Measurements from ENCODE around the gene GIMD1.
"Not testable (repeated sequence)": the region's sequence is repeated elsewhere in the genome, so short reads cannot be mapped to it uniquely, and the experiment has no call there.

GIMD1 gene

GRCh38 chr4:106368678-106369077 is at the start of gene GIMD1:
Gene GIMD1, minus strand, starts transcription at chr4:106368778. Its CDS starts 1,343 bp downstream, at chr4:106367435.
- in situ Hi-C loops (cut with MboI; ENCODE audit: low sequenced_read_pairs) = no loop called here

GRCh38 chr4:106414366-106414765 is 45.8 kb upstream of the GIMD1 start:
- in situ Hi-C loops (cut with MboI; ENCODE audit: low sequenced_read_pairs) = no loop called here

- in situ Hi-C loops (cut with MboI; ENCODE audit: low sequenced_read_pairs) = no loop called here
These were observed 41.6 kb upstream of the GIMD1 start for GRCh38 chr4:106409901-106410889.

- in situ Hi-C loops (cut with MboI; ENCODE audit: low sequenced_read_pairs) = not testable (repeated sequence)
These were observed 39.4 kb upstream of the GIMD1 start for GRCh38 chr4:106408004-106408403.

- in situ Hi-C loops (cut with MboI; ENCODE audit: low sequenced_read_pairs) = no loop called here
These were observed 32.6 kb upstream of the GIMD1 start for GRCh38 chr4:106401157-106401556.

- in situ Hi-C loops (cut with MboI; ENCODE audit: low sequenced_read_pairs) = not testable (repeated sequence)
These were observed 30.3 kb upstream of the GIMD1 start for GRCh38 chr4:106398898-106399297.

GRCh38 chr4:106395582-106395981 is 27.0 kb upstream of the GIMD1 start:
- in situ Hi-C loops (cut with MboI; ENCODE audit: low sequenced_read_pairs) = no loop called here

- in situ Hi-C loops (cut with MboI; ENCODE audit: low sequenced_read_pairs) = no loop called here
These were observed 17.3 kb upstream of the GIMD1 start for GRCh38 chr4:106385853-106386393.

- in situ Hi-C loops (cut with MboI; ENCODE audit: low sequenced_read_pairs) = no loop called here
These were observed 16.3 kb upstream of the GIMD1 start for GRCh38 chr4:106384878-106385277.

- in situ Hi-C loops (cut with MboI; ENCODE audit: low sequenced_read_pairs) = no loop called here
These were observed 11.6 kb upstream of the GIMD1 start for GRCh38 chr4:106380179-106380578.

GRCh38 chr4:106373026-106373425 is 4.4 kb upstream of the GIMD1 start:
- in situ Hi-C loops (cut with MboI; ENCODE audit: low sequenced_read_pairs) = loop anchor here (10.0 kb wide), 1 partner anchor 432 kb away; no protein-coding TSS in a partner anchor

GRCh38 chr4:106371161-106371560 is 2.6 kb upstream of the GIMD1 start:
- in situ Hi-C loops (cut with MboI; ENCODE audit: low sequenced_read_pairs) = loop anchor here (10.0 kb wide), 1 partner anchor 434 kb away; no protein-coding TSS in a partner anchor

GRCh38 chr4:106370214-106370613 is 1.6 kb upstream of the GIMD1 start:
- in situ Hi-C loops (cut with MboI; ENCODE audit: low sequenced_read_pairs) = loop anchor here (10.0 kb wide), 1 partner anchor 435 kb away; no protein-coding TSS in a partner anchor

- in situ Hi-C loops (cut with MboI; ENCODE audit: low sequenced_read_pairs) = loop anchor here (10.0 kb wide), 1 partner anchor 435 kb away; no protein-coding TSS in a partner anchor
These were observed 980 bp upstream of the GIMD1 start for GRCh38 chr4:106369456-106370060.

- in situ Hi-C loops (cut with MboI; ENCODE audit: low sequenced_read_pairs) = no loop called here
These were observed 1.5 kb downstream of the GIMD1 start for GRCh38 chr4:106367072-106367471.

- in situ Hi-C loops (cut with MboI; ENCODE audit: low sequenced_read_pairs) = no loop called here
These were observed 2.6 kb downstream of the GIMD1 start for GRCh38 chr4:106366026-106366425.

- in situ Hi-C loops (cut with MboI; ENCODE audit: low sequenced_read_pairs) = no loop called here
These were observed 3.0 kb downstream of the GIMD1 start for GRCh38 chr4:106365613-106366012.

GRCh38 chr4:106364282-106364681 is 4.3 kb downstream of the GIMD1 start:
- in situ Hi-C loops (cut with MboI; ENCODE audit: low sequenced_read_pairs) = no loop called here

- in situ Hi-C loops (cut with MboI; ENCODE audit: low sequenced_read_pairs) = no loop called here
These were observed 6.3 kb downstream of the GIMD1 start for GRCh38 chr4:106362086-106362825.

- in situ Hi-C loops (cut with MboI; ENCODE audit: low sequenced_read_pairs) = no loop called here
These were observed 9.7 kb downstream of the GIMD1 start for GRCh38 chr4:106358899-106359298.

GRCh38 chr4:106355193-106355592 is 13.4 kb downstream of the GIMD1 start:
- in situ Hi-C loops (cut with MboI; ENCODE audit: low sequenced_read_pairs) = no loop called here

All from HL-60/S4 (cell line).